H9 (cell line): ENCODE data around the gene TBXAS1. TPM values are rescaled to one million over a fixed set of nuclear protein-coding genes. Genes with fewer than 3 reads are reported as not detected.

Experiments
- DNase-seq: peaks from one replicate; pipeline ENCODE4 v3.0.0-alpha.2; 2017
- H2AFZ ChIP-seq: one replicate; pipeline ENCODE4 v1.6.1; 2013; ENCODE audit warnings: mild to moderate bottlenecking, low read length, control low read depth, moderate library complexity
- H2AK5ac ChIP-seq: 2 replicates; pipeline ENCODE4 v1.6.1; 2013; ENCODE audit warnings: low read length, control low read depth, mixed read lengths; ENCODE audit not compliant: insufficient read length
- H2BK120ac ChIP-seq: one replicate; pipeline ENCODE4 v1.6.1; 2013; ENCODE audit warnings: low read depth, mild to moderate bottlenecking, low read length, control low read depth, inconsistent platforms; ENCODE audit not compliant: poor library complexity, severe bottlenecking
- H2BK12ac ChIP-seq: 2 replicates; pipeline ENCODE4 v1.6.1; 2013; ENCODE audit warnings: low read length, control low read depth, mixed read lengths, low read depth; ENCODE audit not compliant: insufficient read length
- H2BK15ac ChIP-seq: 2 replicates; pipeline ENCODE4 v1.6.1; 2013; ENCODE audit warnings: low read depth, low read length, control low read depth
- H2BK20ac ChIP-seq: one replicate; pipeline ENCODE4 v1.6.1; 2013; ENCODE audit warnings: low read depth, mild to moderate bottlenecking, low read length, control low read depth, inconsistent platforms; ENCODE audit not compliant: poor library complexity, severe bottlenecking
- H2BK5ac ChIP-seq: 2 replicates; pipeline ENCODE4 v1.6.1; 2013; ENCODE audit warnings: low read length, control low read depth, mixed read lengths; ENCODE audit not compliant: insufficient read length
- H3K14ac ChIP-seq: 2 replicates; pipeline ENCODE4 v1.6.1; 2013; ENCODE audit warnings: low read length, control low read depth; ENCODE audit not compliant: insufficient read depth
- H3K18ac ChIP-seq: 2 replicates; pipeline ENCODE4 v1.6.1; 2013; ENCODE audit warnings: low read depth, mild to moderate bottlenecking, mixed read lengths, low read length, control low read depth; ENCODE audit not compliant: insufficient read length
- H3K23ac ChIP-seq: 2 replicates; pipeline ENCODE4 v1.6.1; 2013; ENCODE audit warnings: low read length, control low read depth, mixed read lengths, low read depth; ENCODE audit not compliant: insufficient read length
- H3K23me2 ChIP-seq: 2 replicates; pipeline ENCODE4 v1.6.1; 2013; ENCODE audit warnings: low read depth, mild to moderate bottlenecking, mixed read lengths, low read length, control low read depth; ENCODE audit not compliant: insufficient read length, poor library complexity, severe bottlenecking
- H3K27ac ChIP-seq: 2 replicates; pipeline ENCODE4 v1.5.1; 2013; ENCODE audit warnings: low read length, control low read depth, mixed read lengths, low read depth; ENCODE audit not compliant: insufficient read length
- H3K27me3 ChIP-seq: 2 replicates; pipeline ENCODE4 v1.6.1; 2013; ENCODE audit warnings: low read length, control low read depth, inconsistent platforms; ENCODE audit not compliant: insufficient read depth
- H3K4ac ChIP-seq: 2 replicates; pipeline ENCODE4 v1.6.1; 2013; ENCODE audit warnings: low read depth, mild to moderate bottlenecking, control low read depth, inconsistent platforms, low read length, moderate library complexity
- H3K4me1 ChIP-seq: 2 replicates; pipeline ENCODE4 v1.6.1; 2013; ENCODE audit warnings: low read length, control low read depth, inconsistent platforms; ENCODE audit not compliant: insufficient read depth
- H3K4me2 ChIP-seq: 2 replicates; pipeline ENCODE4 v1.6.1; 2013; ENCODE audit warnings: low read length, control low read depth, mixed read lengths; ENCODE audit not compliant: insufficient read length, insufficient read depth
- H3K56ac ChIP-seq: 2 replicates; pipeline ENCODE4 v1.6.1; 2013; ENCODE audit warnings: low read depth, mild to moderate bottlenecking, mixed read lengths, low read length, control low read depth; ENCODE audit not compliant: insufficient read length
- H3K79me1 ChIP-seq: 2 replicates; pipeline ENCODE4 v1.6.1; 2013; ENCODE audit warnings: low read depth, mild to moderate bottlenecking, moderate library complexity, low read length, control low read depth, inconsistent platforms; ENCODE audit not compliant: insufficient read depth, poor library complexity, severe bottlenecking
- H3K79me2 ChIP-seq: 2 replicates; pipeline ENCODE4 v1.6.1; 2013; ENCODE audit warnings: low read length, control low read depth, inconsistent platforms; ENCODE audit not compliant: insufficient read depth
- H3K9ac ChIP-seq: 2 replicates; pipeline ENCODE4 v1.6.1; 2013; ENCODE audit warnings: low read length, control low read depth, mixed read lengths; ENCODE audit not compliant: insufficient read length; ENCODE audit errors: extremely low read depth
- H3K9me3 ChIP-seq: one replicate; pipeline ENCODE4 v1.6.1; 2013; ENCODE audit warnings: low read depth, low read length, inconsistent platforms; ENCODE audit not compliant: control insufficient read depth
- H3T11ph ChIP-seq: one replicate; pipeline ENCODE4 v1.6.1; 2013; ENCODE audit warnings: mild to moderate bottlenecking, low read length, control low read depth, inconsistent platforms
- H4K20me1 ChIP-seq: one replicate; pipeline ENCODE4 v1.6.1; 2013; ENCODE audit not compliant: control insufficient read depth, insufficient read length, insufficient read depth
- H4K5ac ChIP-seq: 2 replicates; pipeline ENCODE4 v1.6.1; 2013; ENCODE audit warnings: low read depth, mild to moderate bottlenecking, mixed read lengths, low read length, control low read depth; ENCODE audit not compliant: insufficient read length
- H4K8ac ChIP-seq: replicated peaks from 2 replicates; pipeline ENCODE4 v1.6.1; 2013; ENCODE audit warnings: low read length, control low read depth, mixed read lengths, low read depth; ENCODE audit not compliant: insufficient read length
- H4K91ac ChIP-seq: 2 replicates; pipeline ENCODE4 v1.6.1; 2013; ENCODE audit warnings: low read depth, mild to moderate bottlenecking, moderate library complexity, mixed read lengths, low read length, control low read depth; ENCODE audit not compliant: insufficient read length
- H3K27ac Mint-ChIP-seq, 3 experiments: 2 replicates in 2 of 3; 3 replicates in 1 of 3; pipeline ENCODE4 v1.8.0; 2020 to 2021; ENCODE audit warnings: mixed read lengths in 3 of 3, mild to moderate bottlenecking in 1 of 3, moderate library complexity in 1 of 3
- H3K27me3 Mint-ChIP-seq: 2 replicates; pipeline ENCODE4 v1.8.0; 2021; ENCODE audit warnings: low read depth, mild to moderate bottlenecking, moderate library complexity, mixed read lengths
- H3K36me3 Mint-ChIP-seq, 3 experiments: 2 replicates in 2 of 3; 3 replicates in 1 of 3; pipeline ENCODE4 v1.8.0; 2020 to 2021; ENCODE audit warnings: low read depth in 3 of 3, mixed read lengths in 3 of 3; ENCODE audit not compliant: insufficient read depth in 1 of 3
- H3K4me1 Mint-ChIP-seq, 2 experiments: 2 replicates each; pipeline ENCODE4 v1.8.0; 2020; ENCODE audit warnings: mixed read lengths in 2 of 2
- H3K4me3 Mint-ChIP-seq, 2 experiments: 2 replicates in 1 of 2; 3 replicates in 1 of 2; pipeline ENCODE4 v1.8.0; 2020 to 2021; ENCODE audit warnings: mild to moderate bottlenecking in 2 of 2, mixed read lengths in 2 of 2, moderate library complexity in 1 of 2
- H3K9me3 Mint-ChIP-seq, 2 experiments: 2 replicates in 1 of 2; 3 replicates in 1 of 2; pipeline ENCODE4 v1.8.0; 2020; ENCODE audit warnings: mild to moderate bottlenecking in 2 of 2, mixed read lengths in 2 of 2, moderate library complexity in 1 of 2
- CTCF ChIP-seq: fragments of 200-600 bp; sonication (generic); conservative IDR thresholded peaks from 3 replicates; pipeline ENCODE4 v1.8.0; 2021; ENCODE audit warnings: antibody characterized with exemption, mild to moderate bottlenecking
- WGBS: extraction: QIAGEN DNeasy Blood & Tissue Kit; methylation state at CpG from one replicate; pipeline ENCODE4 v1.1.7; 2013; ENCODE audit warnings: missing lambda C conversion rate, low lambda C conversion rate, mixed read lengths; ENCODE audit not compliant: insufficient read length; ENCODE audit errors: extremely low coverage; 5-methylcytosine and 5-hydroxymethylcytosine counted together
- total RNA-seq: library from RNA; stranded (reverse); gene quantifications from 2 replicates; pipeline ENCODE4 v1.2.1, GENCODE V29; 2021

Gene TBXAS1
- total RNA-seq, 1 experiment from 2014 or later, result 0.39 TPM

DNA sequence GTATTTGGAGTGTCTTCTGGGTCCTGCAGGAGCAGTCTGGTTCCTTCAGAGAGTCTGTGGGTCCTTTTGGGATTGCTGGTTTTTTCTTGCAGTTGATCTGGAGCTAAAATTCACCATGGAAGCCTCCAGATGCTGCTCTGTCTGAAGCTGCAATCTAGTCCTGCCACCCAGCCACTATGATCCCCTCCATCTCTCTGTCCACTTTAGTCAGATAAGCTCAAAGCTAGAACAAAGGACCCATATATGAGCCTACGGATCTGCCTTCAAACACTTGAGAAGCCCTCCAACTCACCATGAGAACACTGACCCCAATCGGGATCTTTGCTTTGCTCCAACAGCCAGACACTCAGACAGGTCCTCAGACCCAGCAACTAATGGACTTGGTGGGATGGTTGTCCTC lies 618 bp upstream of the TBXAS1 start:
- Mint-ChIP-seq H3K4me1 (peaks cover 7% of the 10 kb centered on the region in 2 experiments), H3K27ac (no peak overlapping the region), H3K36me3 (peaks cover 0 to 4% (median 2%) of the 10 kb centered on the region in 3 experiments; a peak in 4 of 7 replicates), H3K4me3 (no peak overlapping the region), H3K9me3 (peaks cover 5% of the 10 kb centered on the region in 2 experiments; a peak in 4 of 5 replicates), H3K27me3 (peaks cover 7% of the 10 kb centered on the region)
- no peak overlapping the region for H2AFZ ChIP-seq
- WGBS, result no CpG with 5 or more reads among the region's 2 CpGs
- no peak for TF ChIP-seq CTCF
- H3K4ac ChIP-seq, result no peak overlapping the region
- H3K23me2 ChIP-seq, result no peaks in the 10 kb centered on the region
- no peak overlapping the region for H2BK12ac ChIP-seq
- H2BK20ac ChIP-seq, result no peak overlapping the region
- H3K4me1 ChIP-seq, result no peaks in the 10 kb centered on the region
- no peak overlapping the region for H3K27ac ChIP-seq
- H3K23ac ChIP-seq, result no peak overlapping the region
- no peak overlapping the region for H3K4me2 ChIP-seq
- no peaks in the 10 kb centered on the region for H4K20me1 ChIP-seq
- H4K8ac ChIP-seq, result no peak overlapping the region
- no peak overlapping the region for H2BK120ac ChIP-seq
- H2BK15ac ChIP-seq, result no peak overlapping the region
- no peak overlapping the region for H2AK5ac ChIP-seq
- no peak overlapping the region for H3K18ac ChIP-seq
- no peak overlapping the region for H4K91ac ChIP-seq
- no peak overlapping the region for H3K14ac ChIP-seq
- H3K9me3 ChIP-seq, result no peaks in the 10 kb centered on the region
- no peak overlapping the region for H3K56ac ChIP-seq
- H3K79me1 ChIP-seq, result no peaks in the 10 kb centered on the region
- no peaks in the 10 kb centered on the region for H3K79me2 ChIP-seq
- no peak overlapping the region for H3T11ph ChIP-seq
- H4K5ac ChIP-seq, result no peak overlapping the region
- H3K9ac ChIP-seq, result no peak overlapping the region
- DNase-seq, result no peak
- no peaks in the 10 kb centered on the region for H3K27me3 ChIP-seq
- no peak overlapping the region for H2BK5ac ChIP-seq
